Parathyroid adenoma (tissue), 2 donors: ENCODE results near the gene DNAAF8.

ENCODE experiments used
- H2AFZ ChIP-seq: fragments of 300-600 bp; sonication (generic); one replicate; pipeline ENCODE4 v1.7.0; 2017; ENCODE audit warnings: antibody characterized with exemption, mild to moderate bottlenecking
- H3K27ac ChIP-seq: fragments of 300-600 bp; sonication (generic); one replicate; pipeline ENCODE4 v1.7.0; 2017
- H3K27me3 ChIP-seq: fragments of 300-600 bp; sonication (generic); one replicate; pipeline ENCODE4 v1.7.0; 2017; ENCODE audit warnings: low read length; ENCODE audit not compliant: control insufficient read depth, insufficient read depth
- H3K36me3 ChIP-seq: fragments of 300-600 bp; sonication (generic); one replicate; pipeline ENCODE4 v1.7.0; 2017; ENCODE audit warnings: low read length; ENCODE audit not compliant: control insufficient read depth, insufficient read depth
- H3K4me1 ChIP-seq: fragments of 300-600 bp; sonication (generic); one replicate; pipeline ENCODE4 v1.7.0; 2017; ENCODE audit warnings: control low read depth
- H3K4me2 ChIP-seq: fragments of 300-600 bp; sonication (generic); one replicate; pipeline ENCODE4 v1.7.0; 2017; ENCODE audit warnings: low read length
- H3K4me3 ChIP-seq: fragments of 300-600 bp; sonication (generic); one replicate; pipeline ENCODE4 v1.7.0; 2017; ENCODE audit warnings: low read depth, low read length
- H3K79me2 ChIP-seq: fragments of 300-600 bp; sonication (generic); one replicate; pipeline ENCODE4 v1.7.0; 2017; ENCODE audit warnings: control low read depth
- H3K9ac ChIP-seq: fragments of 300-600 bp; sonication (generic); one replicate; pipeline ENCODE4 v1.7.0; 2017; ENCODE audit warnings: mild to moderate bottlenecking
- H3K9me3 ChIP-seq: fragments of 300-600 bp; sonication (generic); one replicate; pipeline ENCODE4 v1.7.0; 2017; ENCODE audit warnings: low read length; ENCODE audit not compliant: control insufficient read depth
- CTCF ChIP-seq: fragments of 300-600 bp; sonication (generic); IDR thresholded peaks from one replicate; pipeline ENCODE4 v1.7.0; 2017; ENCODE audit warnings: antibody characterized with exemption, mild to moderate bottlenecking
- donor health status: primary hyperparathyroidism.

The DNAAF8 gene

GRCh38 chr16:4718466-4718865 is 15.9 kb upstream of the DNAAF8 start:
- Histone ChIP-seq H3K4me2 (no peak overlapping the region), H3K27me3 (no peaks in the 10 kb centered on the region), H3K79me2 (no peaks in the 10 kb centered on the region), H3K9ac (no peak overlapping the region), H3K4me3 (no peak overlapping the region), H3K27ac (no peak overlapping the region), H3K9me3 (no peaks in the 10 kb centered on the region), H2AFZ (no peak overlapping the region), H3K4me1 (no peaks in the 10 kb centered on the region), H3K36me3 (no peaks in the 10 kb centered on the region)
- no peak for TF ChIP-seq CTCF

DNA sequence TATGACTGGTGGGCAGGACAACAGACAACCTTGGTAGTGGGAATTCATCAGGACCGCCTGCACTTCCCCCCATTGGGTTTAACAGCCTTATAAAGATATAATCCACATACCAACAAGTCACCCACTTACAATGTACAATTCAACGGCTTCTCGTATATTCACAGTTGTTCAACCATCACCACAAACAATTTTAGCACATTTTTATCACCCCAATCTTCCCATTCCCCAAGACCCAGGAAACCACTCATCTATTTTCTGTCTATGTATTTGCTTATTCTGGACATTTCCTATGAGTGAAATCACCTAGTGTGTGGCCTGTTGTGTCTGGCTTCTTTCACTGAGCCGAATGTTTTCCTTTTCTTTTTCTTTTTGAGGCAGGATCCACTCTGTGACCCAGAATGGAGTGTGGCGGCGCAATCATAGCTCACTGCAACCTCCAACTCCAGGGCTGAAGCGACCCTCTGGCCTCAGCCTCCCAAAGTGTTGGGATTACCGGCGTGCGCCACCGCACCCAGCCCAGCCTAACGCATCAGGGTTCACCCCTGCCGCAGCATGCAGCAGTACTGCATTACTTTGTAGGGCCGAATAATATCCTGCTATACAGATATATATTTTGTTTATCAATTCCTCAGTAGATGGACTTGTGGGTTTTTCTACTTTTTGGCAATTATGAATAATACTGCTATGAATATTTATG is 11.1 kb upstream of the DNAAF8 start:
- no peaks in the 10 kb centered on the region for H3K36me3 ChIP-seq
- H2AFZ ChIP-seq = no peak overlapping the region
- H3K27me3 ChIP-seq = no peaks in the 10 kb centered on the region
- no peaks in the 10 kb centered on the region for H3K9me3 ChIP-seq
- H3K79me2 ChIP-seq = no peaks in the 10 kb centered on the region
- no peak overlapping the region for H3K4me2 ChIP-seq
- no peak overlapping the region for H3K9ac ChIP-seq
- H3K4me3 ChIP-seq = no peak overlapping the region
- no peak overlapping the region for H3K27ac ChIP-seq
- no peaks in the 10 kb centered on the region for H3K4me1 ChIP-seq
- no peak for TF ChIP-seq CTCF

GRCh38 chr16:4724661-4725270 is 9.6 kb upstream of the DNAAF8 start:
- H3K79me2 ChIP-seq = no peaks in the 10 kb centered on the region
- TF ChIP-seq CTCF = no peak
- no peaks in the 10 kb centered on the region for H3K9me3 ChIP-seq
- H3K4me3 ChIP-seq = no peak overlapping the region
- no peak overlapping the region for H2AFZ ChIP-seq
- no peak overlapping the region for H3K4me2 ChIP-seq
- H3K36me3 ChIP-seq = no peaks in the 10 kb centered on the region
- no peak overlapping the region for H3K9ac ChIP-seq
- no peaks in the 10 kb centered on the region for H3K27me3 ChIP-seq
- no peak overlapping the region for H3K27ac ChIP-seq
- no peaks in the 10 kb centered on the region for H3K4me1 ChIP-seq

DNA sequence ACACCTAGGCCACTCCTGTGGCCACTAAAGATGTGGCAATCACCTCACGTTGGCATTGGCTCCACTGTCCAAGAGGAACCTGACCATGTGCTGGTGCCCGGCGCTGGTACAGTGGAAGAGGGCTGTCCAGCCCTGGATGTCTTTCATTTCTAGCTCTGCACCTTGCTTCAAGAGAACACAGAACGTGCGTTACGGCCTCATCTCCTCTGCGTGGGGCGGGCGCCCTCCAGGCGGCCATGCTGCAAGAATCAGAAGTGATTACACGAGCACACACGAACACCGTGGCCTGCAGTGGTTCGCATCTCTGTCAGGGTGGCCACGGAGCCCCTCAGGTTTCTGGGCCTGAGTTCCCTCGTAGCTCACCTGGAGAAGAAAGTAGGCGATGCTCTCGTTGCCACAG is 7.7 kb upstream of the DNAAF8 start:
- no peak overlapping the region for H3K4me2 ChIP-seq
- H3K4me1 ChIP-seq = no peaks in the 10 kb centered on the region

More for the DNA sequence above, 7.7 kb upstream of the DNAAF8 start:
- TF ChIP-seq CTCF = no peak
- no peaks in the 10 kb centered on the region for H3K79me2 ChIP-seq
- H3K4me3 ChIP-seq = no peak overlapping the region
- no peaks in the 10 kb centered on the region for H3K9me3 ChIP-seq
- no peak overlapping the region for H2AFZ ChIP-seq
- H3K9ac ChIP-seq = no peak overlapping the region
- H3K27ac ChIP-seq = no peak overlapping the region
- no peaks in the 10 kb centered on the region for H3K36me3 ChIP-seq
- no peaks in the 10 kb centered on the region for H3K27me3 ChIP-seq
